ENCODE results near the gene FAM161B.
"Not testable (repeated sequence)": the region's sequence is repeated elsewhere in the genome, so short reads cannot be mapped to it uniquely, and the experiment has no call there.

The FAM161B gene

DNA sequence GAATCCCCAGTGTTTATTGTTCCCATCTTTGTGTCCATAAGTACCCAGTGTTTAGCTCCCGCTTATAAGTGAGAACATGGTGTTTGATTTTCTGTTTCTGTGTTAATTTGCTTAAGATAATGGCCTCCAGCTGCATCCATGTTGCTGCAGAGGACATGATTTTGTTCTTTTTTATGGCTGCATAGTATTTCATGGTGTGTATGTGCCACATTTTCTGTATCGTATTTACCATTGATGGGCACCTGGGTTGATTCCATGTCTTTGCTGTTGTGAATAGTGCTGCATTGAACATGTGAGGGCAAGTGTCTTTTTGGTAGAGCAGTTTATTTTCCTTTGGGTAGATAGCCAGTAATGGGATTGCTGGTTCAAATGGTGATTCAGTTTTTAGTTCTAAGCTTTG, 30.4 kb downstream of the FAM161B start:
- H3K9me3 ChIP-seq (ENCODE audit: control extremely low read depth in 1 of 5, control insufficient read depth in 4 of 5, insufficient read depth in 2 of 5, low read depth in 1 of 5, low read length in 4 of 5); H3K27ac ChIP-seq (ENCODE audit: insufficient read depth in 1 of 2, low read depth in 1 of 2, low read length in 2 of 2, poor library complexity in 1 of 2, severe bottlenecking in 2 of 2); DNase-seq; H3K4me3 ChIP-seq (ENCODE audit: control insufficient read depth in 1 of 7, extremely low read depth in 1 of 7, insufficient read depth in 4 of 7, low read depth in 2 of 7, low read length in 6 of 7); H3K27me3 ChIP-seq (replicated peaks in 2 of 5; ENCODE audit: control insufficient read depth in 4 of 5, insufficient read depth in 5 of 5, low read length in 4 of 5); H3K4me1 ChIP-seq (ENCODE audit: control extremely low read depth in 1 of 4, control insufficient read depth in 4 of 4, insufficient read depth in 4 of 4, low read length in 3 of 4): not testable (repeated sequence)
- CTCF ChIA-PET = interaction anchor here (1.2 to 2.0 kb wide), 2 partner anchors 11 to 17 kb away, joined by 3 to 7 read pairs; no protein-coding TSS in a partner anchor
- WGBS (ENCODE audit: insufficient coverage) = 100% methylated on average over 1 of the region's 2 CpGs
- POLR2A ChIA-PET = interaction anchor here (0.6 kb wide), 1 partner anchor 65 kb away, joined by 3 read pairs; no protein-coding TSS in a partner anchor
- peaks cover 18 to 62% (median 43%) of the 10 kb centered on the region in 4 experiments for H3K36me3 ChIP-seq (ENCODE audit: control insufficient read depth in 4 of 4, insufficient read depth in 4 of 4, low read length in 3 of 4)

DNA sequence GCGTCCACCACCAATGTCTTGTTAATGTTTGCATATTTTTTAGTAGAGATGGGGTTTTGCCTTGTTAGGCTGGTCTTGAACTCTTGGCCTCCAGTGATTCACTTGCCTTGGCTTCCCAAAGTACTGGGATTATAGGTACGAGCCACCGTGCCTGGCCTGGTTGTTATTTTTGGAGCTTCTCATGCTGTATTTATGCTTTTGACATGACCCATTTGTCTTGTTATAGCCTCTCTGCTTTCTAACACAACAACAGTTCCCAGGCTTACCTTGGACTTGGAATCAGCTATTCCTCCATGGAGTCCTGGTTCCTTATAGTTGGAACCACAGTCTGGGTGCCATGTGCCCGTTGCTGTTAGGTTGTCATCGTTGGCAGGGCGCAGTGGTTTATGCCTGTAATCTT, 33.6 kb downstream of the FAM161B start:
- CTCF ChIA-PET = interaction anchor here (1.5 to 1.7 kb wide), 2 partner anchors 16 to 21 kb away, joined by 3 read pairs; no protein-coding TSS in a partner anchor

DNA sequence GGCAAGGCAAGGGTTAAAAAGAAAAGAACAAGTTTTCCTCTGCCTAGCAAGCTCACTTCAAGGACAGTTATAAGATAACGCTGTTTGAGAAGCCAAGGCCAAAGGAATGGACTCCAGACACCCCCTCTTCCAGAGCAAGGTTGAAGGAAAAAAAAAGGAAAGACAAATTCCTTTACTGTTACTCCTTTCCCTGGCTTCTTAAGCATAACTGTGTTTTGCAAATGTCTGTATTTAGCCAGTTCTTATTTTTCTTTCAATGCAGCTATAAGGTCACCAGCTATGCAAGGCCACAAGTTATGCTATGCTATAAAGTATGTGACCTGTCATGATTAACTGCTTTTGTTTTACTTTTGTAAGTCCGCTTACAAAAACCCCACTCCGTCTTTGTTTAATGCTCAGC, 36.6 kb downstream of the FAM161B start:
- Histone ChIP-seq H3K27ac (ENCODE audit: insufficient read depth in 1 of 2, low read depth in 1 of 2, low read length in 2 of 2, poor library complexity in 1 of 2, severe bottlenecking in 2 of 2) (no peak overlapping the region), H3K27me3 (replicated peaks in 2 of 5; ENCODE audit: control insufficient read depth in 4 of 5, insufficient read depth in 5 of 5, low read length in 4 of 5) (no peaks in the 10 kb centered on the region), H3K36me3 (ENCODE audit: control insufficient read depth in 4 of 4, insufficient read depth in 4 of 4, low read length in 3 of 4) (peaks cover 39 to 65% (median 53%) of the 10 kb centered on the region in 4 experiments), H3K4me3 (ENCODE audit: control insufficient read depth in 1 of 7, extremely low read depth in 1 of 7, insufficient read depth in 4 of 7, low read depth in 2 of 7, low read length in 6 of 7) (no peak overlapping the region), H3K4me1 (ENCODE audit: control extremely low read depth in 1 of 4, control insufficient read depth in 4 of 4, insufficient read depth in 4 of 4, low read length in 3 of 4) (no peaks in the 10 kb centered on the region), H3K9me3 (ENCODE audit: control extremely low read depth in 1 of 5, control insufficient read depth in 4 of 5, insufficient read depth in 2 of 5, low read depth in 1 of 5, low read length in 4 of 5) (peaks cover 0 to 7% (median 4%) of the 10 kb centered on the region in 5 experiments)
- CTCF ChIA-PET = no interaction called here
- WGBS (ENCODE audit: insufficient coverage) = 100% methylated on average over 3 of the region's 3 CpGs
- DNase-seq = no peak
- POLR2A ChIA-PET = no interaction called here

More for the DNA sequence above, 33.6 kb downstream of the FAM161B start:
- no peaks in the 10 kb centered on the region for H3K4me1 ChIP-seq (ENCODE audit: control extremely low read depth in 1 of 4, control insufficient read depth in 4 of 4, insufficient read depth in 4 of 4, low read length in 3 of 4)
- 100% methylated on average over 5 of the region's 6 CpGs for WGBS (ENCODE audit: insufficient coverage)
- H3K27ac ChIP-seq (ENCODE audit: insufficient read depth in 1 of 2, low read depth in 1 of 2, low read length in 2 of 2, poor library complexity in 1 of 2, severe bottlenecking in 2 of 2) = no peak overlapping the region
- H3K9me3 ChIP-seq (ENCODE audit: control extremely low read depth in 1 of 5, control insufficient read depth in 4 of 5, insufficient read depth in 2 of 5, low read depth in 1 of 5, low read length in 4 of 5) = peaks cover 0 to 7% (median 4%) of the 10 kb centered on the region in 5 experiments
- peaks cover 20 to 59% (median 40%) of the 10 kb centered on the region in 4 experiments for H3K36me3 ChIP-seq (ENCODE audit: control insufficient read depth in 4 of 4, insufficient read depth in 4 of 4, low read length in 3 of 4)
- H3K4me3 ChIP-seq (ENCODE audit: control insufficient read depth in 1 of 7, extremely low read depth in 1 of 7, insufficient read depth in 4 of 7, low read depth in 2 of 7, low read length in 6 of 7) = no peak overlapping the region
- POLR2A ChIA-PET = interaction anchor here (0.6 kb wide), 1 partner anchor 661 kb away, joined by 3 read pairs; no protein-coding TSS in a partner anchor
- DNase-seq = no peak
- no peaks in the 10 kb centered on the region for H3K27me3 ChIP-seq (replicated peaks in 2 of 5; ENCODE audit: control insufficient read depth in 4 of 5, insufficient read depth in 5 of 5, low read length in 4 of 5)

DNA sequence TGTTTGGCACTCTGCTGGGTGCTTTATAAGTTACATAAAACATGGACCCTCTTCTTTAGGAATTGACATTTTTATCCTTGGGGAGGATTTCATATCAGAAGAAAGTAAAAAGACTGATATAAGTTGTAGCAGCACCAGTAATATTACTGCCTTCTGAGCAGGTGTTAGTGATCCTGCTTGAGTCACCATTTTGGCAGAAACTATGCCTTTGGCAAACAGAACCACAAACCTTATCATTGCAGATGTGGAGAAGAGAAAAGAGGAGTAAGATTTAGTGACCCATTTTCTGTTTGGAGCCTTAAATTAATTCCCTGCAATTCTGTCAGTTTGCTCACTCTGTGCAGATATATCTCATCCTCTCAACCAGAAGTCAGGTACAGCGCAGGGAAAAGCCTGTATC, 40.2 kb downstream of the FAM161B start:
- no CpG with 5 or more reads among the region's 1 CpG for WGBS (ENCODE audit: insufficient coverage)
- peaks cover 0 to 7% (median 4%) of the 10 kb centered on the region in 5 experiments for H3K9me3 ChIP-seq (ENCODE audit: control extremely low read depth in 1 of 5, control insufficient read depth in 4 of 5, insufficient read depth in 2 of 5, low read depth in 1 of 5, low read length in 4 of 5)
- CTCF ChIA-PET = no interaction called here
- no peak for DNase-seq
- H3K27me3 ChIP-seq (replicated peaks in 2 of 5; ENCODE audit: control insufficient read depth in 4 of 5, insufficient read depth in 5 of 5, low read length in 4 of 5) = no peaks in the 10 kb centered on the region
- H3K4me1 ChIP-seq (ENCODE audit: control extremely low read depth in 1 of 4, control insufficient read depth in 4 of 4, insufficient read depth in 4 of 4, low read length in 3 of 4) = no peaks in the 10 kb centered on the region
- H3K4me3 ChIP-seq (ENCODE audit: control insufficient read depth in 1 of 7, extremely low read depth in 1 of 7, insufficient read depth in 4 of 7, low read depth in 2 of 7, low read length in 6 of 7) = no peak overlapping the region
- peaks cover 53 to 86% (median 63%) of the 10 kb centered on the region in 4 experiments for H3K36me3 ChIP-seq (ENCODE audit: control insufficient read depth in 4 of 4, insufficient read depth in 4 of 4, low read length in 3 of 4)
- H3K27ac ChIP-seq (ENCODE audit: insufficient read depth in 1 of 2, low read depth in 1 of 2, low read length in 2 of 2, poor library complexity in 1 of 2, severe bottlenecking in 2 of 2) = no peak overlapping the region
- POLR2A ChIA-PET = no interaction called here

DNA sequence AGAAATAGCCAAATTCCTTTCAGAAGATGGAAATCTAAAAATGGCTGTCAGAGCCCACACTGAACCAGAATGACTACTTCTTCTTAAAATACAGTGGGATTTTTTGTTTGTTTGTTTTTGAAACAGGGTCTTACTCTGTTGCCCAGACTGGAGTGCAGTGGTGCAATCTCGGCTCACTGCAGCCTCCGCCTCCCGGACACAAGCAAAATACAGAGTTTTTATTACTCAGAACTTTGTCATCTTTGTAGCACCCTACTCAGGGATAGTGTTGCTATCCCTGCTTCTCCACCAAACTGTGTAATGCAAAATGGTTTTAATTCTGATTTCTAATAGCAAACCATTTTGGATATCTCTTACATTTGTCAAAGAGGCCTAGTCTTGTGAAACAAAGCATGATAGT, 46.9 kb downstream of the FAM161B start:
- H3K9me3 ChIP-seq (ENCODE audit: control extremely low read depth in 1 of 5, control insufficient read depth in 4 of 5, insufficient read depth in 2 of 5, low read depth in 1 of 5, low read length in 4 of 5) = no peaks in the 10 kb centered on the region
- no peak for DNase-seq
- POLR2A ChIA-PET = no interaction called here
- no peaks in the 10 kb centered on the region for H3K27me3 ChIP-seq (replicated peaks in 2 of 5; ENCODE audit: control insufficient read depth in 4 of 5, insufficient read depth in 5 of 5, low read length in 4 of 5)
- H3K4me3 ChIP-seq (ENCODE audit: control insufficient read depth in 1 of 7, extremely low read depth in 1 of 7, insufficient read depth in 4 of 7, low read depth in 2 of 7, low read length in 6 of 7) = no peak overlapping the region
- WGBS (ENCODE audit: insufficient coverage) = 100% methylated on average over 3 of the region's 3 CpGs
- no peak overlapping the region for H3K27ac ChIP-seq (ENCODE audit: insufficient read depth in 1 of 2, low read depth in 1 of 2, low read length in 2 of 2, poor library complexity in 1 of 2, severe bottlenecking in 2 of 2)
- no peaks in the 10 kb centered on the region for H3K4me1 ChIP-seq (ENCODE audit: control extremely low read depth in 1 of 4, control insufficient read depth in 4 of 4, insufficient read depth in 4 of 4, low read length in 3 of 4)
- CTCF ChIA-PET = no interaction called here
- peaks cover 27 to 76% (median 48%) of the 10 kb centered on the region in 4 experiments for H3K36me3 ChIP-seq (ENCODE audit: control insufficient read depth in 4 of 4, insufficient read depth in 4 of 4, low read length in 3 of 4)

DNA sequence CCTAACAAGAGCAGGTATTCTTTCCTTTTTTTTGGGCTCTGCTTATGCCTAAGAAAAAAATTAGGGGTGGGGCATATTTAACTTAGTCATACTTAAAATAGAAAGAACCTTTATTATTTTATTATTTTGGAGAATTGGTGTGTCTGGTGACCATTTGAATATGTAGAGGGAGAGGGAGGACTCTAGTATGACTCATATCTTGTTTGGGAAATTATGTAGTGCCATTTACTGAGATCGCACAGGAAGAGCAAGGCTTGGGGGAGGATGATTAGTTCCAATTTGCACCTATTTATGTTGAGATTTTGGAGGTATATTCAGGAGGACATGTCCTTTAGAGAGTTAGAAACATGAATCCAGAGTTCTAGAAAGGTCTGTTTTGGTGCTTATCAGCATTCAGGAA, 53.4 kb downstream of the FAM161B start:
- Histone ChIP-seq H3K36me3 (ENCODE audit: control insufficient read depth in 4 of 4, insufficient read depth in 4 of 4, low read length in 3 of 4) (peaks cover 31 to 80% (median 52%) of the 10 kb centered on the region in 4 experiments), H3K4me1 (ENCODE audit: control extremely low read depth in 1 of 4, control insufficient read depth in 4 of 4, insufficient read depth in 4 of 4, low read length in 3 of 4) (no peaks in the 10 kb centered on the region), H3K9me3 (ENCODE audit: control extremely low read depth in 1 of 5, control insufficient read depth in 4 of 5, insufficient read depth in 2 of 5, low read depth in 1 of 5, low read length in 4 of 5) (no peaks in the 10 kb centered on the region), H3K27ac (ENCODE audit: insufficient read depth in 1 of 2, low read depth in 1 of 2, low read length in 2 of 2, poor library complexity in 1 of 2, severe bottlenecking in 2 of 2) (peak overlapping the region in 1 of 2 experiments; percentile 7), H3K27me3 (replicated peaks in 2 of 5; ENCODE audit: control insufficient read depth in 4 of 5, insufficient read depth in 5 of 5, low read length in 4 of 5) (no peaks in the 10 kb centered on the region), H3K4me3 (ENCODE audit: control insufficient read depth in 1 of 7, extremely low read depth in 1 of 7, insufficient read depth in 4 of 7, low read depth in 2 of 7, low read length in 6 of 7) (no peak overlapping the region)
- WGBS (ENCODE audit: insufficient coverage) = 88% methylated on average over 1 of the region's 1 CpG
- CTCF ChIA-PET = no interaction called here
- DNase-seq = no peak
- POLR2A ChIA-PET = no interaction called here

DNA sequence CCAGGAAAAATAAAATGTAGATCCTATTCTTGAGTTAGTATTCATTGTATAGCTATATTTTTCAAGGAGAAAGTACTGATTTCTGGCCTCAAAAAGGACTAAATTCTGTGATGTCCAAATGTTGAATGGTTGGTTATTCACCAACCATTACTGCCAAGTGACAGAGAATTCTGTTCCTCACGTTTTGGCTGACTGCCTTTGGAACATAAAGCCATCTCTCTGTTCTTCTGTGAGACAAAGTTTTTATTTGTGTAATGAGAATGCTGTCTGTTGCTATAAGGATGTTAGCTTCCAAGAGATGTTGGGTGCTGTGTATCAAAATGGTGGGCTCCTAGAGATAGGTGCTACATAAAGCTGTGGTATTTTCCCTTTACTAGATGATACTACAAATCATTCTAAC, 54.0 kb downstream of the FAM161B start:
- Histone ChIP-seq H3K27me3 (replicated peaks in 2 of 5; ENCODE audit: control insufficient read depth in 4 of 5, insufficient read depth in 5 of 5, low read length in 4 of 5) (no peaks in the 10 kb centered on the region), H3K9me3 (ENCODE audit: control extremely low read depth in 1 of 5, control insufficient read depth in 4 of 5, insufficient read depth in 2 of 5, low read depth in 1 of 5, low read length in 4 of 5) (no peaks in the 10 kb centered on the region), H3K36me3 (ENCODE audit: control insufficient read depth in 4 of 4, insufficient read depth in 4 of 4, low read length in 3 of 4) (peaks cover 31 to 74% (median 51%) of the 10 kb centered on the region in 4 experiments), H3K4me3 (ENCODE audit: control insufficient read depth in 1 of 7, extremely low read depth in 1 of 7, insufficient read depth in 4 of 7, low read depth in 2 of 7, low read length in 6 of 7) (no peak overlapping the region), H3K4me1 (ENCODE audit: control extremely low read depth in 1 of 4, control insufficient read depth in 4 of 4, insufficient read depth in 4 of 4, low read length in 3 of 4) (no peaks in the 10 kb centered on the region), H3K27ac (ENCODE audit: insufficient read depth in 1 of 2, low read depth in 1 of 2, low read length in 2 of 2, poor library complexity in 1 of 2, severe bottlenecking in 2 of 2) (no peak overlapping the region)
- POLR2A ChIA-PET = interaction anchor here (1.4 kb wide), 1 partner anchor 9 kb away, joined by 4 read pairs; the partner anchor contains the start of gene ZNF410
- no peak for DNase-seq
- CTCF ChIA-PET = interaction anchor here (0.8 kb wide), 1 partner anchor 20 kb away, joined by 3 read pairs; no protein-coding TSS in a partner anchor
- WGBS (ENCODE audit: insufficient coverage) = 100% methylated on average over 1 of the region's 1 CpG

Measured in common myeloid progenitor, CD34-positive (primary cell).